ENCODE data around the gene DIDO1.

The DIDO1 gene

GRCh38 chr20:62829231-62830230, 96.8 kb downstream of the DIDO1 start:
- no peak for DNase-seq

- no peak for DNase-seq
Observed at GRCh38 chr20:62828511-62829230, 97.6 kb downstream of the DIDO1 start.

- DNase-seq: no peak
Observed at GRCh38 chr20:62828051-62828450, 98.3 kb downstream of the DIDO1 start.

Data from suppressor macrophage treated with lipopolysaccharide for 4 hours (primary cell).